KG1 (cell line): ENCODE measurements around the gene GRIP1.

Experiments used
- DNase-seq: peaks from one replicate; lab custom pipeline; 2025; lab: John Stamatoyannopoulos, UW

GRIP1 gene

GRCh38 chr12:66693901-66694513 is 15.1 kb upstream of the GRIP1 start:
- DNase-seq, result peak; percentile 31

DNA sequence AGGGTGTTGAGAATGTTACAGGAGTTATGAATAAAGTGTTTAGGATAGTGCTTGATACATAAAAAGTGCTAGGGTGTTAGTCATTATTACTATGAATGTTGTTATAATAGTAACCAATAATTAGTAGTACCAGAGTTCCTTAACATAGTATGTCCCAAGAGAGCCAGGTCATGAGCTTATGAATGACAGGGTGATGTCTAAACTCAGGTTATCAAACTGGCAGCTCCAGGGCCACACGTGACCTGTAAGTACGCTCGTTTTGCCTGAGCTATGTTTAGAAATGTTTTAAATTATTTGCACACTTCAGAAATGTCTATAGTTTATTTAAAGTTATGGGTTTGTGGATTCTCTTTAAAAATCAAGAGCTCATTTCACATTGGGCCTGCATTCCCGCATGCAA is 14.1 kb upstream of the GRIP1 start:
- DNase-seq, result no peak

DNA sequence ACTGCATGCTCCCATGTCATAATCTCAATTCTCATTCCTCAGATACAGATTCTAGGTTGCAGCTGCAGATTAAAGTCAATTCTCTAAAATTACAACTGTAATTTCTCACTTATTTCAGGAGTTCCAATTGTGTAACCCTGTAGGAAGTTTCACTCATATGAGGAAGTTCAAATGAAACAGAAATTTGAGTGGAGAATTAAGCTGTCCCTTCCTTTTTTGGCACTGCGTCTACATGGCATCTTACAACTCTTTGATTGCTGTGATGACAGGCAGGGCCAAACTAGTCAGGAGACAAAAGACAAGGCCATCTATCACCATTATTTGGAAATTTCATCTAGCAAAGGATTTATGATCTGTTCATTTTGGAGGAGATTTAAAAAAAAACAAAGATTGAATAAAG is 13.3 kb upstream of the GRIP1 start:
- DNase-seq, result no peak

GRCh38 chr12:66688846-66689439 is 10.1 kb upstream of the GRIP1 start:
- DNase-seq, result peak; percentile 18

DNA sequence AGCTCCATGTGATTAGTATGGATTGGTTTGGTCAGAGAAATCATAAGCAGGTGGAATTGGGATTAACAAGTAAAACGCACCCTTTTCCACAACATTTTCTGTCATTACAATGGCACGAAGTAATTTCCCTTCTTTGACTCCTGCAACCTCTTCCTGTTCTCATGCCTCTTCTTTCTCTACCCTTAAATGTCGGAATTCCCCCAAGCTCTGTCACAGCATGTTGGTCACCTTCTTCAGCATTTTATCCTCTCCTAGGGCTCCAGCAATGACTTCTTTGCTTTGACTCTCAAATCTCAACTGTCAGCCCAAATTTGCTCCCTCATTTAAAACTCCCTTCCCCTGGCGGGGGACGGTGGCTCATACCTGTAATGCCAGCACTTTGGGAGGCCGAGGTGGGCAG is 5.3 kb upstream of the GRIP1 start:
- no peak for DNase-seq

DNA sequence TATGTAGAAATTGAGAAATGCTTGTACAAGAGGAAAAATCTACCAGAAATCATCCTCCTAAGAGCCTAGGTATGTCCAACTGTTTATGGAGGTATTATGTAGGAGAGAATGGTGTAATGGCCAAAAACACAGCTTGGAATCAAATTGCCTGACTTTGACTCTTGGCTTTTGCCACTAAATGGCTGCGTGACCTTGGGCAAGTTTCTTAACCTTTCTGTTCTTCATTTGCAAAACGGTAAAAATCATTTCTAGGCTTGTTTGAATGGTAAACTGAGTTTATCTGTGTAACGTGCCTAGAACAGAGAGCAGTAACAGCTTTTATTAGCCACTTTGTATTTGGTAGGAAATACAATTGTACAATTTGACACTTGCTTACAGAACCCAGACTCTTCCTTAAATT is 4.9 kb upstream of the GRIP1 start:
- DNase-seq, result no peak

DNA sequence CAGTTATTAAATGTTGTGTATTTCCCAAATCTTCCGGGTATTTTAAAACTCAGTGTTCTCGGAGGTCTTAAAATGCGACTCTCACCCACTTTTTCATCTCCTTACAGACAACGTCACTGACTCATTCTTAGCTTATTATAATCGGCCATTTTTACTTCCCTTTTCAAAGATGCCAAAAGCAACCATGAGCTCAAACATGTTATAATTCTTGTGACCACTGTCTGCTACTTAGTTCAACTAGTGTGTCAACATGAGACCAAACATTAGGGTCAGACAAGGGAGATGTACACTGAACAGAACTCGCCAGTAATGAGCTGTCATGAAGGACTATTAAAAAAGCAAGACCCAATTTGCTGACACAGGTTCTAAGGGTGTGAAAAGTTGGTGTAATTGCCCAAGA is 4.2 kb upstream of the GRIP1 start:
- no peak for DNase-seq

GRCh38 chr12:66679461-66680084 is 697 bp upstream of the GRIP1 start:
- DNase-seq, result no peak

DNA sequence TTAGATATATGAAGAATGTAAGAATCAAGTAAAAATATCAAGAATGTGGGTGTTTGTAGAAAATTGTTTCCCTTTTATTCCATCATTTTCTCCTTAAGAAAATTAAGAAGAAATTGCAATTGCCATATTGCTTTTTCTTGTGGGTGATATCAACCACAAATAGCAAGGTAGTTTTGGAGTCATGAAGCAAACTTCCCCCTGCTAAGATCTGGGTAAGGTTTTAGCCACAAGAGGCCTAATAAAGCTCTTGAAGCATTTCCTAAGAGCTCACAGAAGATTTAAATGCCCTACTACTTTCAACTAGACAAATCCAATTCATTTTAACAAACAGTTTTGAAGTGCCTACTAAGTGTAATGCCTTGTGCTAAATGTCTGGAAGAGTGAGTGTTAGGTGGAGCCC is 2.6 kb downstream of the GRIP1 start:
- DNase-seq, result no peak

- DNase-seq, result no peak
These were observed 4.3 kb downstream of the GRIP1 start for GRCh38 chr12:66674495-66675122.

DNA sequence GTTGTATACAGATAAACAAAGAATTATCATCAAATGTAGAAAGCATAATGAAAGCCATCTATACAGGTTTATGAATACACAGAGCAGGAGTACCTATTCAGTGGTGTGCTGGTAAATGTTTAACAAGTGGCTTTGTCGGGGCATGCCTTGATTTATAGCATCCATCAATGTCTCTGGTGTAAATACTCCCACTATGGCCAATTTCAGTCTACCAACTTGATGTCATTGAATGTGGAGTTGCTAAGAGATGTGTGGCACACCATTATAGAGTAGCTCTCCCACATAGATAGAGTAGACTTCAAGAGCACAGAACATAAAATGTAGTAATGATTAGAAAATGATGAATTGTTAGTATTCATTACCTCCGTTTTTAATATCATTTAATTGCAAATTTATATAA is 9.3 kb downstream of the GRIP1 start:
- no peak for DNase-seq

- DNase-seq, result no peak
These were observed 10.6 kb downstream of the GRIP1 start for GRCh38 chr12:66668311-66668710.

DNA sequence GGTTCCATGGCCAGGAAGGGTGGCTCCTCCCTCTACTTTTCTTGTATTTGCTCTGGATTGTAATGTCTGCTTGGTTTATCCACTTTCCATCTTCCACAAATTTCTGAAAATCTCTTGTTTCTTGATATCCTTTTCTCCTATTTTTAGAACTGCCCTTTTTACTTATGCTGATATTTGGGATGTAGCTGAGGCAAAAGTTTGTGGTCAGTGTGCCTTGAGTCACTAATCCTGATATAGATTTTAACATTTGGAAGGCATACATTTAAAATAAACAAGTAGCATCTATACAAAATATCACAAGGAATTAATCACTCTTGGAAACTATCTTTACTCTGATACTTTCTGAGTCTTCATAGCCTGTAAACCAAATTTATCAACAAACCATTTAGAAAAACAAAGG is 11.0 kb downstream of the GRIP1 start:
- no peak for DNase-seq

DNA sequence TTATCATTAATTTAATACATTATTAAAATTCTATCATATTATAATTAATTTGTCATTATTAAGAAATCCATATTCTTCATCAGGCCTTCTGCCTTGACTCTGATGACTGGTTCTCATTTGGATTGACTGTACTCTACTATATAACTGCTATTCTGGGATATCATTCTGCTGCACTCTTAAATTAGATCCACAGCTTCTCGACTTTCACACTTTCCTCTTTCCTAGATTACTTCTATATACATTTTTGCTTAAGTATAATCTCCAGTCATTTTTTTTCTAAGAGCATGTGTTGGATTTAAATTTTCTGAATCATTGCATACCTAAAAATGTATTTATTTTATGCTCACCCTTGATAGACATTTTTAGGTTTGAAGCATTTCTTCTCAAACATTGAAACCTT is 12.4 kb downstream of the GRIP1 start:
- DNase-seq, result no peak

- DNase-seq, result no peak
These were observed 13.4 kb downstream of the GRIP1 start for GRCh38 chr12:66665435-66665985.

DNA sequence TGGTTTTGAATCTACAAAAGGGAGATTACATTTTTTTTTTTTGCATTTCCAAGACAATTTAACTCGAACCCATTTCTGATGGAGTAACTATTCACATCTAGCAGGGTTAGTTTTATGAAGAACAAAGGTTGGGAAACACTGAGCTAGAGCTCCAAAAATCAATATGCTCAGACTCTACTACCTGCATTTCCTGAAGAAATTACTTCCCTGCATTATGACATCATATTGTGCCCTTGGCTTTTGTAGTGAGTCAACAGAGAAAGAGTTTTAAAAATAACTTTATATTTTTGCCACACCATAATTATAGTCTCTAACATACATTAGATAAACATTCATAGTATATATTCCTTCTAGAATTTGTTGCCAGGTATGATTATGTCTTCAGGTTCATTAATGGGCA is 14.8 kb downstream of the GRIP1 start:
- no peak for DNase-seq

GRCh38 chr12:66663611-66664010 is 15.3 kb downstream of the GRIP1 start:
- DNase-seq, result no peak

DNA sequence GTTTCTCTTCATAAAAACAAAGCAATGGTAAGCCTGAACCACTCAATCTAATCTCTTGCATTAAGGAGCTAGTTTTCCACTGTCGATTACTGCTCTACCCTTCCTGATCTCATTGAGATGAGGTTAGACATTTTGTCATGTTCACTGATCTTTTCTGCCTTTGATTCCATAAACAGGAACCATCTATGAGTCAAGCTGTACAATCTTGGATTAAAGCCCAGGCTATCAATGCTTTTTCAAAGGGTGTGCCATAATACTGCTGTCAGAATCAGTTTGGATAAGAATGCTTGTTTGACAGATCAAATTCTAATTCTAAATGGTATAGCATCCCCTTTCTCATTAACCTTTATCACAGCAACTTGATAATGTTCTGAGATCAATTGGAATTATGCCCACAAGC is 16.1 kb downstream of the GRIP1 start:
- DNase-seq, result no peak

DNA sequence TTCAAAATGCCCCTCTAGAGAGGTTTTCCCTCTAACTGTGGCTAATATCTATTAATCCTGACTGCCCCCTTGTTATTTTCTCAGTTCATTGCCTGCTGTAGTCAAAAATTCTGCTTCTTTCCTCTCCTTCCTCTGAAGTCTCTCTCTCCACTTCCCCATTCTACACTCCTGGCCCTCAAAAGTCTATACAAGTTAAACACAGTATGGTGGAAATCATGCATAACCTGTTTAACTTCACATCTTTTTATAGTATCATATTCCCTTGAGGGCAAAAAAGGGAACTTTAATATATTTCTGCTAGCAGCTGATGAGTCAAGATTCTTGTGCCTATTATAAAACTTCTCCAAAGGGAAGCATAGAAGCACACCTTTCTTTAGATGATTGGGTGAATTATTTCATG is 16.7 kb downstream of the GRIP1 start:
- DNase-seq, result no peak

GRCh38 chr12:66661357-66661756 is 17.5 kb downstream of the GRIP1 start:
- DNase-seq, result no peak

DNA sequence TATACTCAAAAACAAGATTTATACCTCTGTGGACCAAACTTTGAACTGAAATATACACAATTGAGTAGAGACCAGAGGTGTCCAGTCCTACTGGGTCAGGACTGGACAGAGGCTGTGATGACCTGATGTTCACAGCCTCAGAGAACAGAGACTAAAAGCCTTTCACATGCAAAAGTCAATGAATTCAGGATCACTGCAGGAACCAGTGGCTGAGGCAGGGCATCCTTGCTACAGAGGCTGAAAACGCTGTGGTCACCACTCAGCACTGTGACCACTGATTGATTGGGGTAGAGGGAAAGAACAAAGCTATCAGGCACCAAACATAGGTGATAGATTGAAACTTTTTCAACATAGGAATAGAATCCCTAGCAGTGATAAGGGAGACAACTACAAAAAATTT is 25.1 kb downstream of the GRIP1 start:
- no peak for DNase-seq

GRCh38 chr12:66648033-66648735 is 30.7 kb downstream of the GRIP1 start:
- DNase-seq, result no peak
